ENCODE data around the gene NPTN.

Gene NPTN

GRCh38 chr15:73607405-73607804 lies 25.8 kb downstream of the NPTN start:
- Histone ChIP-seq H3K4me3 (ENCODE audit: low read length) (no peak overlapping the region), H3K27me3 (ENCODE audit: control insufficient read depth, insufficient read depth, low read length) (no peaks in the 10 kb centered on the region), H3K36me3 (ENCODE audit: control insufficient read depth, insufficient read depth, low read length) (no peaks in the 10 kb centered on the region), H3K4me1 (ENCODE audit: control insufficient read depth, insufficient read depth, low read length) (peaks cover 15% of the 10 kb centered on the region), H3K9ac (ENCODE audit: low read length) (no peak overlapping the region), H3K9me3 (ENCODE audit: control insufficient read depth, low read length) (no peaks in the 10 kb centered on the region)

GRCh38 chr15:73605759-73606436 lies 27.3 kb downstream of the NPTN start:
- no peak overlapping the region for H3K4me3 ChIP-seq (ENCODE audit: low read length)
- no peaks in the 10 kb centered on the region for H3K36me3 ChIP-seq (ENCODE audit: control insufficient read depth, insufficient read depth, low read length)
- no peaks in the 10 kb centered on the region for H3K27me3 ChIP-seq (ENCODE audit: control insufficient read depth, insufficient read depth, low read length)
- no peak overlapping the region for H3K9ac ChIP-seq (ENCODE audit: low read length)
- H3K4me1 ChIP-seq (ENCODE audit: control insufficient read depth, insufficient read depth, low read length), result peaks cover 30% of the 10 kb centered on the region
- no peaks in the 10 kb centered on the region for H3K9me3 ChIP-seq (ENCODE audit: control insufficient read depth, low read length)

- H3K4me3 ChIP-seq (ENCODE audit: low read length), result no peak overlapping the region
- H3K36me3 ChIP-seq (ENCODE audit: control insufficient read depth, insufficient read depth, low read length), result no peaks in the 10 kb centered on the region
- H3K4me1 ChIP-seq (ENCODE audit: control insufficient read depth, insufficient read depth, low read length), result peaks cover 40% of the 10 kb centered on the region
- H3K27me3 ChIP-seq (ENCODE audit: control insufficient read depth, insufficient read depth, low read length), result no peaks in the 10 kb centered on the region
- no peaks in the 10 kb centered on the region for H3K9me3 ChIP-seq (ENCODE audit: control insufficient read depth, low read length)
- H3K9ac ChIP-seq (ENCODE audit: low read length), result no peak overlapping the region
These were observed 28.7 kb downstream of the NPTN start for GRCh38 chr15:73604477-73604876.

- no peaks in the 10 kb centered on the region for H3K36me3 ChIP-seq (ENCODE audit: control insufficient read depth, insufficient read depth, low read length)
- H3K27me3 ChIP-seq (ENCODE audit: control insufficient read depth, insufficient read depth, low read length), result no peaks in the 10 kb centered on the region
- H3K9me3 ChIP-seq (ENCODE audit: control insufficient read depth, low read length), result no peaks in the 10 kb centered on the region
- H3K4me3 ChIP-seq (ENCODE audit: low read length), result no peak overlapping the region
- peaks cover 45% of the 10 kb centered on the region for H3K4me1 ChIP-seq (ENCODE audit: control insufficient read depth, insufficient read depth, low read length)
- no peak overlapping the region for H3K9ac ChIP-seq (ENCODE audit: low read length)
These were observed 30.2 kb downstream of the NPTN start for GRCh38 chr15:73602992-73603391.

GRCh38 chr15:73602446-73602843 lies 30.7 kb downstream of the NPTN start:
- no peak overlapping the region for H3K9ac ChIP-seq (ENCODE audit: low read length)
- no peak overlapping the region for H3K4me3 ChIP-seq (ENCODE audit: low read length)
- no peaks in the 10 kb centered on the region for H3K27me3 ChIP-seq (ENCODE audit: control insufficient read depth, insufficient read depth, low read length)
- no peaks in the 10 kb centered on the region for H3K36me3 ChIP-seq (ENCODE audit: control insufficient read depth, insufficient read depth, low read length)
- no peaks in the 10 kb centered on the region for H3K9me3 ChIP-seq (ENCODE audit: control insufficient read depth, low read length)
- peaks cover 45% of the 10 kb centered on the region for H3K4me1 ChIP-seq (ENCODE audit: control insufficient read depth, insufficient read depth, low read length)

- Histone ChIP-seq H3K27me3 (ENCODE audit: control insufficient read depth, insufficient read depth, low read length) (no peaks in the 10 kb centered on the region), H3K9ac (ENCODE audit: low read length) (no peak overlapping the region), H3K36me3 (ENCODE audit: control insufficient read depth, insufficient read depth, low read length) (no peaks in the 10 kb centered on the region), H3K9me3 (ENCODE audit: control insufficient read depth, low read length) (no peaks in the 10 kb centered on the region), H3K4me1 (ENCODE audit: control insufficient read depth, insufficient read depth, low read length) (peaks cover 46% of the 10 kb centered on the region), H3K4me3 (ENCODE audit: low read length) (no peak overlapping the region)
These were observed 31.4 kb downstream of the NPTN start for GRCh38 chr15:73601451-73602445.

GRCh38 chr15:73600413-73601335 lies 32.5 kb downstream of the NPTN start:
- Histone ChIP-seq H3K9ac (ENCODE audit: low read length) (no peak overlapping the region), H3K27me3 (ENCODE audit: control insufficient read depth, insufficient read depth, low read length) (no peaks in the 10 kb centered on the region), H3K4me1 (ENCODE audit: control insufficient read depth, insufficient read depth, low read length) (peaks cover 46% of the 10 kb centered on the region), H3K36me3 (ENCODE audit: control insufficient read depth, insufficient read depth, low read length) (no peaks in the 10 kb centered on the region), H3K4me3 (ENCODE audit: low read length) (no peak overlapping the region), H3K9me3 (ENCODE audit: control insufficient read depth, low read length) (no peaks in the 10 kb centered on the region)

GRCh38 chr15:73599934-73600333 lies 33.3 kb downstream of the NPTN start:
- no peak overlapping the region for H3K4me3 ChIP-seq (ENCODE audit: low read length)
- no peaks in the 10 kb centered on the region for H3K36me3 ChIP-seq (ENCODE audit: control insufficient read depth, insufficient read depth, low read length)
- H3K9ac ChIP-seq (ENCODE audit: low read length), result no peak overlapping the region
- peaks cover 46% of the 10 kb centered on the region for H3K4me1 ChIP-seq (ENCODE audit: control insufficient read depth, insufficient read depth, low read length)
- H3K27me3 ChIP-seq (ENCODE audit: control insufficient read depth, insufficient read depth, low read length), result no peaks in the 10 kb centered on the region
- no peaks in the 10 kb centered on the region for H3K9me3 ChIP-seq (ENCODE audit: control insufficient read depth, low read length)

- Histone ChIP-seq H3K9ac (ENCODE audit: low read length) (no peak overlapping the region), H3K4me3 (ENCODE audit: low read length) (no peak overlapping the region), H3K36me3 (ENCODE audit: control insufficient read depth, insufficient read depth, low read length) (no peaks in the 10 kb centered on the region), H3K4me1 (ENCODE audit: control insufficient read depth, insufficient read depth, low read length) (peaks cover 46% of the 10 kb centered on the region), H3K9me3 (ENCODE audit: control insufficient read depth, low read length) (no peaks in the 10 kb centered on the region), H3K27me3 (ENCODE audit: control insufficient read depth, insufficient read depth, low read length) (no peaks in the 10 kb centered on the region)
These were observed 34.5 kb downstream of the NPTN start for GRCh38 chr15:73598530-73599160.

GRCh38 chr15:73597036-73597638 lies 36.1 kb downstream of the NPTN start:
- Histone ChIP-seq H3K4me3 (ENCODE audit: low read length) (no peak overlapping the region), H3K27me3 (ENCODE audit: control insufficient read depth, insufficient read depth, low read length) (no peaks in the 10 kb centered on the region)

GRCh38 chr15:73596174-73596573 lies 37.0 kb downstream of the NPTN start:
- no peaks in the 10 kb centered on the region for H3K36me3 ChIP-seq (ENCODE audit: control insufficient read depth, insufficient read depth, low read length)
- no peaks in the 10 kb centered on the region for H3K9me3 ChIP-seq (ENCODE audit: control insufficient read depth, low read length)
- H3K27me3 ChIP-seq (ENCODE audit: control insufficient read depth, insufficient read depth, low read length), result no peaks in the 10 kb centered on the region
- peaks cover 24% of the 10 kb centered on the region for H3K4me1 ChIP-seq (ENCODE audit: control insufficient read depth, insufficient read depth, low read length)
- no peak overlapping the region for H3K9ac ChIP-seq (ENCODE audit: low read length)
- H3K4me3 ChIP-seq (ENCODE audit: low read length), result no peak overlapping the region

More at GRCh38 chr15:73597036-73597638, 36.1 kb downstream of the NPTN start:
- Histone ChIP-seq H3K9me3 (ENCODE audit: control insufficient read depth, low read length) (no peaks in the 10 kb centered on the region), H3K9ac (ENCODE audit: low read length) (no peak overlapping the region), H3K36me3 (ENCODE audit: control insufficient read depth, insufficient read depth, low read length) (no peaks in the 10 kb centered on the region), H3K4me1 (ENCODE audit: control insufficient read depth, insufficient read depth, low read length) (peaks cover 34% of the 10 kb centered on the region)
